GM23338 (cell line): ENCODE measurements around the gene PPIL1. TPM values are rescaled to one million over a fixed set of nuclear protein-coding genes. Genes with fewer than 3 reads are reported as not detected.

ENCODE experiments used
- ATAC-seq: fragments of 200-7000 bp; cut with Tn5 transposase; 3 replicates; pipeline ENCODE4 v1.9.1; 2020
- DNase-seq: peaks from one replicate; pipeline ENCODE4 v3.0.0-alpha.2; 2015; ENCODE audit warnings: low spot score
- H2AFZ ChIP-seq: fragments of 200-600 bp; sonication (generic); 2 replicates; pipeline ENCODE4 v1.8.0; 2016; ENCODE audit warnings: antibody characterized with exemption, mild to moderate bottlenecking, moderate library complexity
- H3F3A ChIP-seq: fragments of 200-600 bp; sonication (generic); replicated peaks from 2 replicates; pipeline ENCODE4 v1.8.0; 2017; ENCODE audit warnings: antibody characterized with exemption, mixed run types, low read depth
- H3K27ac ChIP-seq: fragments of 200-600 bp; sonication (generic); 2 replicates; pipeline ENCODE4 v1.6.1; 2016; ENCODE audit warnings: low read depth
- H3K27me3 ChIP-seq: fragments of 200-600 bp; sonication (generic); 2 replicates; pipeline ENCODE4 v1.8.0; 2016; ENCODE audit warnings: mild to moderate bottlenecking, mixed run types, moderate library complexity; ENCODE audit not compliant: insufficient read depth
- H3K36me3 ChIP-seq: fragments of 200-600 bp; sonication (generic); 2 replicates; pipeline ENCODE4 v1.8.0; 2016; ENCODE audit warnings: mild to moderate bottlenecking; ENCODE audit not compliant: insufficient read depth
- H3K4me1 ChIP-seq: fragments of 200-600 bp; sonication (generic); 2 replicates; pipeline ENCODE4 v1.8.0; 2016; ENCODE audit warnings: mild to moderate bottlenecking, moderate library complexity; ENCODE audit not compliant: insufficient read depth
- H3K4me2 ChIP-seq: fragments of 200-600 bp; sonication (generic); 2 replicates; pipeline ENCODE4 v1.7.1; 2017; ENCODE audit warnings: mixed run types
- H3K4me3 ChIP-seq: fragments of 200-600 bp; sonication (generic); 2 replicates; pipeline ENCODE4 v1.6.1; 2016; ENCODE audit warnings: mixed run types
- H3K79me2 ChIP-seq: fragments of 200-600 bp; sonication (generic); replicated peaks from 2 replicates; pipeline ENCODE4 v1.8.0; 2017; ENCODE audit warnings: mild to moderate bottlenecking; ENCODE audit not compliant: insufficient read depth
- H3K9me2 ChIP-seq: fragments of 200-600 bp; sonication (generic); 2 replicates; pipeline ENCODE4 v1.8.0; 2017; ENCODE audit not compliant: insufficient read depth
- H4K20me1 ChIP-seq: fragments of 200-600 bp; sonication (generic); replicated peaks from 2 replicates; pipeline ENCODE4 v1.8.0; 2017; ENCODE audit warnings: mild to moderate bottlenecking; ENCODE audit not compliant: insufficient read depth
- H3K27ac Mint-ChIP-seq: 2 replicates; pipeline ENCODE4 v1.8.0; 2020; ENCODE audit warnings: inconsistent platforms, mild to moderate bottlenecking, moderate library complexity, mixed read lengths
- H3K27me3 Mint-ChIP-seq: 3 replicates; pipeline ENCODE4 v1.8.0; 2022; ENCODE audit warnings: low read depth, mild to moderate bottlenecking, moderate library complexity, mixed read lengths, inconsistent platforms; ENCODE audit not compliant: insufficient read depth, poor library complexity
- H3K36me3 Mint-ChIP-seq: 3 replicates; pipeline ENCODE4 v1.8.0; 2021; ENCODE audit warnings: low read depth, mild to moderate bottlenecking, inconsistent platforms, moderate library complexity, mixed read lengths
- H3K4me1 Mint-ChIP-seq: 3 replicates; pipeline ENCODE4 v1.8.0; 2020; ENCODE audit warnings: mild to moderate bottlenecking, inconsistent platforms, mixed read lengths
- H3K4me3 Mint-ChIP-seq: 3 replicates; pipeline ENCODE4 v1.8.0; 2021; ENCODE audit warnings: moderate library complexity, mild to moderate bottlenecking, inconsistent platforms, mixed read lengths
- H3K9me3 Mint-ChIP-seq: 3 replicates; pipeline ENCODE4 v1.8.0; 2020; ENCODE audit warnings: moderate library complexity, mild to moderate bottlenecking, inconsistent platforms, mixed read lengths
- ETS1 ChIP-seq: IDR thresholded peaks from 2 replicates; pipeline ENCODE4 v1.6.1; 2016; ENCODE audit warnings: antibody characterized with exemption
- EZH2phosphoT487 ChIP-seq: fragments of 200-600 bp; sonication (generic); IDR thresholded peaks from one replicate; pipeline ENCODE4 v1.8.1; 2018; ENCODE audit warnings: antibody characterized with exemption; ENCODE audit not compliant: unreplicated experiment
- JUNB ChIP-seq: IDR thresholded peaks from one replicate; pipeline ENCODE4 v1.6.1; 2016; ENCODE audit warnings: antibody characterized with exemption; ENCODE audit not compliant: unreplicated experiment
- POLR2AphosphoS5 ChIP-seq: IDR thresholded peaks from 2 replicates; pipeline ENCODE4 v1.6.1; 2016; ENCODE audit warnings: antibody characterized with exemption, low read depth
- ZNF331 ChIP-seq: fragments of 250-450 bp; sonication (Bioruptor Pico); IDR thresholded peaks from 2 replicates; pipeline ENCODE4 v1.5.0; 2020; ENCODE audit warnings: low read depth, mild to moderate bottlenecking, moderate library complexity
- ZNF462 ChIP-seq: fragments of 250-450 bp; sonication (Bioruptor Pico); IDR thresholded peaks from 2 replicates; pipeline ENCODE4 v1.5.0; 2020; ENCODE audit warnings: mild to moderate bottlenecking, moderate library complexity
- polyA plus RNA-seq: library from polyadenylated mRNA; unstranded; fragments of >200 nt; fragmentation: Nextera tagmentation; extraction: Ambion mirVana; gene quantifications from 2 replicates; pipeline ENCODE4 v1.2.1, GENCODE V29; 2016
- total RNA-seq: library from RNA; depleted of rRNA; stranded (reverse); fragments of >200 nt; shearing (Covaris generic); gene quantifications from 2 replicates; pipeline ENCODE4 v1.2.3, GENCODE V29; 2014

The PPIL1 gene
- total and polyA plus RNA-seq, 2 experiments from 2014 or later = 57.3 to 79.4 TPM

- TF ChIP-seq ZNF462 (CRISPR knock-in tag) (no peak), ZNF331 (CRISPR knock-in tag) (no peak)
Observed at GRCh38 chr6:36818756-36819155, 55.8 kb downstream of the PPIL1 start (continued).

GRCh38 chr6:36817847-36818246 is 56.8 kb downstream of the PPIL1 start:
- H3K9me3 Mint-ChIP-seq = no peaks in the 10 kb centered on the region
- no peaks in the 10 kb centered on the region for H4K20me1 ChIP-seq
- H3K4me3 ChIP-seq = no peak overlapping the region
- no peaks in the 10 kb centered on the region for H3F3A ChIP-seq
- H3K27ac ChIP-seq = no peak overlapping the region
- H3K36me3 Mint-ChIP-seq = no peaks in the 10 kb centered on the region
- DNase-seq (no peak), ATAC-seq (peak; percentile 57)
- H3K79me2 ChIP-seq = no peaks in the 10 kb centered on the region
- no peaks in the 10 kb centered on the region for H3K9me2 ChIP-seq
- no peak overlapping the region for H2AFZ ChIP-seq
- no peaks in the 10 kb centered on the region for H3K36me3 ChIP-seq
- no peak overlapping the region; the same call in 2 of the 3 replicates for H3K4me3 Mint-ChIP-seq
- H3K4me1 Mint-ChIP-seq = peaks cover 22% of the 10 kb centered on the region
- H3K4me1 ChIP-seq = peaks cover 11% of the 10 kb centered on the region; the same call in 1 of the 2 replicates
- 0 out of 2 replicates have a peak overlapping the region, but pooled peaks have one; percentile 14 for H3K4me2 ChIP-seq
- H3K27ac Mint-ChIP-seq = no peak overlapping the region
- no peaks in the 10 kb centered on the region for H3K27me3 Mint-ChIP-seq
- no peak for TF ChIP-seq EZH2phosphoT487
- no peak for TF ChIP-seq POLR2AphosphoS5
- no peak for TF ChIP-seq JUNB
- TF ChIP-seq ETS1 = no peak
- H3K27me3 ChIP-seq = no peaks in the 10 kb centered on the region
